ENCODE data around the gene B9D1. TPM values are rescaled to one million over a fixed set of nuclear protein-coding genes. Genes with fewer than 3 reads are reported as not detected.

The B9D1 gene, protein sequence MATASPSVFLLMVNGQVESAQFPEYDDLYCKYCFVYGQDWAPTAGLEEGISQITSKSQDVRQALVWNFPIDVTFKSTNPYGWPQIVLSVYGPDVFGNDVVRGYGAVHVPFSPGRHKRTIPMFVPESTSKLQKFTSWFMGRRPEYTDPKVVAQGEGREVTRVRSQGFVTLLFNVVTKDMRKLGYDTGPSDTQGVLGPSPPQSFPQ
- total RNA-seq (10 to 100 TPM; 15.2 to 22.4 (median 16.0) TPM), polyA plus RNA-seq (10 to 100 TPM in 1 of 3 donors, 1 to 10 TPM in 2; 6.6 to 12.1 (median 6.9) TPM)

DNA sequence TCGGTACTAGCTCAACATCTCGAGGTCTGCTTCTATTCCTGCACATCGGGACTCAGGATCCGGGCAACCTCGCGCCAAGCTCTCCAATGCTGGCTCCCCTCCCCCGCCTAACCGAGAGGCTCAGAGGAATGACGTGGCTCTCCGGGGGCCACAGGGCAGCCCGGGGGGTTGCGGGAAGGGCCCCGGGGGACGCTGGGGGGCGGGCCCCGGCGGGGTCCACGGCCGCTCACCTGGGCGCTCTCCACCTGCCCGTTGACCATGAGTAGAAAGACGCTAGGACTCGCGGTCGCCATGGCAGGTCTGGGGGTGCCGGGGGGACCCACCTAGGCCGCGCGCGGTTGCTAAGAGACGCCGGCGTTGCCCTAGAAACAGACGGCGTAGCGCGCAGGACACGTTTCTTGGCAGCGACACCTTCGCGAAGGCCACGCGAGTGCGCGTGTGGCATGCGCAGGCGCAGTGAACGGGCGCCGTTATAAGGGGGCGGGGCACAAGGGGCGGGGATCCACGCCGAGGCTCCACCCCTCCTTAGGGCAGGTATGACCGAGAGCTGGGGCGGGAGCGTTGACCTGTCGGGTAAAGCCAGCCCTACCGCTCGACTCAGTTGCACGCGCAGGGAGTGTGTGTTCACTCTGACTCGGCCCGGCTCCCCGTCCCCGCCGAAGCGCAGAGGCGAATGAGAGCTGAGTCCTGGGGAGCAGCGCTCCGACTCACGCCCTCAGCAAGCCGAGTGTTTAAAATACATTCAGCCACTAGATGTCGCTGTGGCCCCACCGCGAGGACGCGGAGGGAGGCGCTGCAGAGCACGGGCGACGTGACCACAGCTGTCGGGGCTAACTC, at the start of gene B9D1:
TSS of gene B9D1 (minus strand) at position 447 of the 837 bp plus-strand sequence. CDS start at position 293, 154 bp downstream.
- Histone ChIP-seq H3K4me1 (peaks cover 0 to 20% (median 17%) of the 10 kb centered on the region in 4 donors), H3K4me3 (peak within 1 kb of the TSS; percentile 65 to 83 (median 78)), H3K27ac (peak within 1 kb of the TSS; percentile 85 to 91 (median 88)), H3K27me3 (no peaks in the 10 kb centered on the region), H3K9me3 (no peaks in the 10 kb centered on the region), H3K36me3 (peaks cover 0 to 12% (median 2%) of the 10 kb centered on the region in 4 donors)
- 0% methylated on average over 83 of the region's 83 CpGs for WGBS, 2 donors
- intact Hi-C loops (cut with DNase I), result loop anchor here (1.0 to 5.0 kb wide), 6 partner anchors 15 to 400 kb away; partner anchors contain the start of genes ALDH3A2 and RNF112
- DNase-seq, result peak; percentile 97
- TF ChIP-seq EP300 (IDR thresholded peaks at IDR 0.05), result peak in 2 of 4 donors; percentile 6 to 26
- no peak for TF ChIP-seq POLR2A (IDR thresholded peaks at IDR 0.05)
- TF ChIP-seq, protein P1, sequence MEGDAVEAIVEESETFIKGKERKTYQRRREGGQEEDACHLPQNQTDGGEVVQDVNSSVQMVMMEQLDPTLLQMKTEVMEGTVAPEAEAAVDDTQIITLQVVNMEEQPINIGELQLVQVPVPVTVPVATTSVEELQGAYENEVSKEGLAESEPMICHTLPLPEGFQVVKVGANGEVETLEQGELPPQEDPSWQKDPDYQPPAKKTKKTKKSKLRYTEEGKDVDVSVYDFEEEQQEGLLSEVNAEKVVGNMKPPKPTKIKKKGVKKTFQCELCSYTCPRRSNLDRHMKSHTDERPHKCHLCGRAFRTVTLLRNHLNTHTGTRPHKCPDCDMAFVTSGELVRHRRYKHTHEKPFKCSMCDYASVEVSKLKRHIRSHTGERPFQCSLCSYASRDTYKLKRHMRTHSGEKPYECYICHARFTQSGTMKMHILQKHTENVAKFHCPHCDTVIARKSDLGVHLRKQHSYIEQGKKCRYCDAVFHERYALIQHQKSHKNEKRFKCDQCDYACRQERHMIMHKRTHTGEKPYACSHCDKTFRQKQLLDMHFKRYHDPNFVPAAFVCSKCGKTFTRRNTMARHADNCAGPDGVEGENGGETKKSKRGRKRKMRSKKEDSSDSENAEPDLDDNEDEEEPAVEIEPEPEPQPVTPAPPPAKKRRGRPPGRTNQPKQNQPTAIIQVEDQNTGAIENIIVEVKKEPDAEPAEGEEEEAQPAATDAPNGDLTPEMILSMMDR (IDR thresholded peaks at IDR 0.05), result peak; percentile 97 to 100 (median 98)
- peak; percentile 47 to 77 (median 70) for TF ChIP-seq POLR2AphosphoS5 (IDR thresholded peaks at IDR 0.05)

DNA sequence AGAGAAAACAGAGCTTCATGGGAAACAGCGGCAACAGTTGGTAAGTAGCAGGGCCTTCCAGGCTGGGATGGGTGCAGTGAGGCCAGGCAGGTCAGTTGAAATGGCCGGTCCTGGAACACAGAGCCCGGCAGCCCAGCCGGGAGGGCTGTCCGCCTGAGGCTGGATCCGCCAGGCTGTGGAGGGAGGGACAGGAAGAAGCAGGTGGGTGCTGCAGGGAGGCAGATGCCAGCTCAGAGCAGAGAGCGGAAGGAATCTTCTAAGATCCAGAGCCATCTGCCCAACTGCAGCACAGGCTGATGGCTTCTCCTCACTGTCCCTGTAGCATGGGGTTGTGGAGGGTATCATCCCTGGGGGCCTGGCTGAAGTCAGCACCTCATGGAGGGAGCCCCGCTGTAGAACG, 49.1 kb upstream of the B9D1 start:
- Histone ChIP-seq H3K9me3 (no peaks in the 10 kb centered on the region), H3K27me3 (no peaks in the 10 kb centered on the region), H3K27ac (peak overlapping the region in 3 of 4 donors; percentile 41 to 75 (median 65)), H3K36me3 (peaks cover 0 to 16% (median 0%) of the 10 kb centered on the region in 4 donors), H3K4me3 (peak overlapping the region; percentile 14 to 52 (median 38)), H3K4me1 (peaks cover 0 to 29% (median 21%) of the 10 kb centered on the region in 4 donors)
- no peak for DNase-seq
- WGBS, 2 donors, result 83 to 85% methylated on average over 9 of the region's 9 CpGs
- intact Hi-C loops (cut with DNase I), result loop anchor here (5.0 kb wide), 1 partner anchor 49 kb away; the partner anchor contains the start of gene B9D1
- TF ChIP-seq EP300 (IDR thresholded peaks at IDR 0.05) (no peak), POLR2A (IDR thresholded peaks at IDR 0.05) (no peak), POLR2AphosphoS5 (IDR thresholded peaks at IDR 0.05) (no peak)
- TF ChIP-seq, protein P1 (IDR thresholded peaks at IDR 0.05), result no peak

DNA sequence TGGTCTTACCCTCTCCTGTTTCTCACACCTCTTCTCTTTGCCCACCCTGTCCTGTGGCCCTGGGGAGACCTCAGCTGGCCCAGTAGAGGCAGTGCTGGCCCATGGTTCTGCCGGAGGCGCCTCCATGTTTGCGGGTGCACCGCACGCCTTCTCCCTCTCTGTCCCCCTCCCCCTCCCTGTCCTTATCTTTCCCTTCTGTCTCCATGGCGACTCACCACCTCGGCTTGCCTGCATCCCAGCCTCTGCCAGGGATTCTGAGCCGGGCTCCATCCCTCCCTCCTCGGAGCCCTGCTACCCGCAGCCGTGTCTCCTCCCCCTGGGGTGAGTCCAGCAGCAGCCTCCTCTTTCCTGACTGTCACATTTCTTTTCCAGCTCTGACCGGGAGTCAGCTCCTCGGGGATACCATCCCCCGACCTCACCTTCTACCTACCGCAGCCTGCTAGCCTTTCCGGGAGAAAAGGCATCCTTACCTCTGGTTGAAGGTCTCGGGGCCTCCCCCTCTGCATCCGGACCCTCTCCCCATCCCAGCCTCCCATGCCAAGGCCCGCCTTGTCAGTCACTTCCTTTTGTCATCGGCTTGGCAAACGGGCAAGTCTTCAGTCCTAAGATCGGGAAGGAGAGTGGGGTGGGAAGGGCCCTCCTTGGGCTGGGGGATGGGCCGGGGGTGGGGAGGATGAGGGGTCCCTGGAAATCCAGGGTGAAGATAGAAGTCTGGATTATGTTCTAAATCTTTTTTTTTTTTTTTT, 48.5 kb upstream of the B9D1 start, which contains the start of gene RNF112:
TSS of gene RNF112 (plus strand) at position 358 of the 746 bp plus-strand sequence. CDS start at position 535, 177 bp downstream.
- Histone ChIP-seq H3K27me3 (no peaks in the 10 kb centered on the region), H3K4me3 (peak within 1 kb of the TSS; percentile 14 to 52 (median 38)), H3K4me1 (peaks cover 0 to 29% (median 21%) of the 10 kb centered on the region in 4 donors), H3K27ac (peak within 1 kb of the TSS in 3 of 4 donors; percentile 41 to 75 (median 65)), H3K9me3 (no peaks in the 10 kb centered on the region), H3K36me3 (peaks cover 0 to 16% (median 0%) of the 10 kb centered on the region in 4 donors)
- no peak for DNase-seq
- intact Hi-C loops (cut with DNase I), result loop anchor here (5.0 kb wide), 1 partner anchor 49 kb away; the partner anchor contains the start of gene B9D1
- TF ChIP-seq, protein P1 (IDR thresholded peaks at IDR 0.05), result peak in 3 of 4 experiments; percentile 28 to 39 (median 36)
- TF ChIP-seq POLR2A (IDR thresholded peaks at IDR 0.05) (no peak), EP300 (IDR thresholded peaks at IDR 0.05) (no peak), POLR2AphosphoS5 (IDR thresholded peaks at IDR 0.05) (peak in 1 of 4 donors; percentile 48)
- 57 to 76% methylated on average over 23 of the region's 23 CpGs for WGBS, 2 donors

DNA sequence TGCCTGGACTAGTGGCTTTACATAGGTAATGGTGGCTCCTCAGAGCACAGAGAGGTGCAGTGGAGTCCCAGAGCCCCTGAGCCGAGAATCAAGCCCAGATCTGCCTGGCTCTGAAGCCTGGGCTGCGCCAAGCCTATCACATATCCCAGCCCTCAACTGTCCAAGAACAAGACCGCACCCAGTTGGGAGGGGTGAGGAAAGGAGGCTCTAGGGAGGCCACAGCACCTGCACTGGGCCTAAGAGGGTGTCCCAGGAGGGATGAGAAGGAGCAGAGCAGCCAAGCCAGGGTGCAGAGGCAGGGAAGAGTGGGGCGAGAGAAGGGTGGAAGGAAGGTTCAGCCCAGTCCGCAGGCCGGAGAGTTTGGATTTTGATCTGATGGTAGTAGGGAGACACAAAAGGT, 47.6 kb upstream of the B9D1 start:
- TF ChIP-seq EP300 (IDR thresholded peaks at IDR 0.05) (no peak), POLR2A (IDR thresholded peaks at IDR 0.05) (no peak), POLR2AphosphoS5 (IDR thresholded peaks at IDR 0.05) (no peak)
- TF ChIP-seq, protein P1 (IDR thresholded peaks at IDR 0.05), result no peak
- peak overlapping the region in 2 of 4 donors; percentile 41 to 75 for H3K27ac ChIP-seq
- DNase-seq, result no peak
- peaks cover 0 to 29% (median 21%) of the 10 kb centered on the region in 4 donors for H3K4me1 ChIP-seq
- H3K9me3 ChIP-seq, result no peaks in the 10 kb centered on the region
- intact Hi-C loops (cut with DNase I), result loop anchor here (5.0 kb wide), 1 partner anchor 48 kb away; the partner anchor contains the start of gene B9D1
- WGBS, 2 donors, result 62 to 90% methylated on average over 6 of the region's 6 CpGs
- no peak overlapping the region for H3K4me3 ChIP-seq
- peaks cover 0 to 8% (median 0%) of the 10 kb centered on the region in 4 donors for H3K36me3 ChIP-seq
- H3K27me3 ChIP-seq, result no peaks in the 10 kb centered on the region

Data from sigmoid colon (tissue), 7 donors.